Fibroblast of lung (primary cell): ENCODE data around the gene JAK2.

ENCODE experiments used
- CTCF ChIP-seq, 2 donors: IDR thresholded peaks in 1 of 2; conservative IDR thresholded peaks in 1 of 2; 1 replicate in 1 of 2; 2 replicates in 1 of 2; pipeline ENCODE4 v1.5.1; 2011 to 2012; ENCODE audit warnings: low read length in 2 of 2, control low read depth in 1 of 2, inconsistent platforms in 1 of 2, low read depth in 1 of 2, mild to moderate bottlenecking in 1 of 2
- EZH2 ChIP-seq: IDR thresholded peaks from 2 replicates; pipeline ENCODE4 v1.5.1; 2012; ENCODE audit warnings: low read length, control low read depth, mild to moderate bottlenecking; ENCODE audit errors: missing control alignments

GRCh38 chr9:4969130-4969529 is 15.9 kb upstream of the JAK2 start:
- TF ChIP-seq CTCF (conservative IDR thresholded peaks at IDR 0.05 in 1 of 2, IDR thresholded peaks at IDR 0.05 in 1 of 2; ENCODE audit: low read depth in 1 of 2, low read length in 2 of 2): no peak
- no peak for TF ChIP-seq EZH2
